ENCODE data around the gene ZNF609. TPM values are rescaled to one million over a fixed set of nuclear protein-coding genes. Genes with fewer than 3 reads are reported as not detected.

Gene ZNF609
- total and polyA plus RNA-seq, 2 experiments from 2014 or later = 12.5 to 23.0 TPM

- Histone ChIP-seq H3K27me3 (no peaks in the 10 kb centered on the region), H3K4me3 (no peak overlapping the region), H3K4me2 (no peak overlapping the region), H3K36me3 (replicated peaks; ENCODE audit: insufficient read depth, low read depth) (no peaks in the 10 kb centered on the region), H3K79me2 (peaks cover 90% of the 10 kb centered on the region), H4K20me1 (ENCODE audit: insufficient read depth, poor library complexity, severe bottlenecking) (peaks cover 31% of the 10 kb centered on the region), H2AFZ (no peak overlapping the region), H3K9me2 (replicated peaks; ENCODE audit: insufficient read depth) (no peaks in the 10 kb centered on the region), H3K4me1 (ENCODE audit: insufficient read depth) (no peaks in the 10 kb centered on the region), H3K9me3 (ENCODE audit: low read depth) (no peaks in the 10 kb centered on the region), H3K27ac (no peak overlapping the region)
- no peak for DNase-seq (ENCODE audit: low spot score)
- no peak for TF ChIP-seq CTCF (IDR thresholded peaks at IDR 0.05; ENCODE audit: poor library complexity)
- TF ChIP-seq EZH2 (IDR thresholded peaks at IDR 0.05; ENCODE audit: borderline replicate concordance) = no peak
- no peak for TF ChIP-seq EZH2phosphoT487 (IDR thresholded peaks at IDR 0.05; ENCODE audit: low read depth, severe bottlenecking, unreplicated experiment)
- WGBS (ENCODE audit: low lambda C conversion rate, missing lambda C conversion rate) = 95% methylated on average over 2 of the region's 2 CpGs
Observed at GRCh38 chr15:64474846-64475245, 14.5 kb downstream of the ZNF609 start.

- 100% methylated on average over 1 of the region's 1 CpG for WGBS (ENCODE audit: low lambda C conversion rate, missing lambda C conversion rate)
- H3K79me2 ChIP-seq = peaks cover 89% of the 10 kb centered on the region
- H2AFZ ChIP-seq = no peak overlapping the region
- H3K9me2 ChIP-seq (replicated peaks; ENCODE audit: insufficient read depth) = no peaks in the 10 kb centered on the region
- no peak overlapping the region for H3K4me3 ChIP-seq
- no peaks in the 10 kb centered on the region for H3K9me3 ChIP-seq (ENCODE audit: low read depth)
- no peak for DNase-seq (ENCODE audit: low spot score)
- no peaks in the 10 kb centered on the region for H3K36me3 ChIP-seq (replicated peaks; ENCODE audit: insufficient read depth, low read depth)
- no peaks in the 10 kb centered on the region for H3K4me1 ChIP-seq (ENCODE audit: insufficient read depth)
- H3K27me3 ChIP-seq = no peaks in the 10 kb centered on the region
- H3K4me2 ChIP-seq = no peak overlapping the region
- H3K27ac ChIP-seq = peak overlapping the region; percentile 17
- TF ChIP-seq EZH2phosphoT487 (IDR thresholded peaks at IDR 0.05; ENCODE audit: low read depth, severe bottlenecking, unreplicated experiment) = no peak
- TF ChIP-seq CTCF (IDR thresholded peaks at IDR 0.05; ENCODE audit: poor library complexity) = no peak
- TF ChIP-seq EZH2 (IDR thresholded peaks at IDR 0.05; ENCODE audit: borderline replicate concordance) = no peak
- peaks cover 25% of the 10 kb centered on the region for H4K20me1 ChIP-seq (ENCODE audit: insufficient read depth, poor library complexity, severe bottlenecking)
Observed at GRCh38 chr15:64476550-64476949, 16.2 kb downstream of the ZNF609 start.

- 4% methylated on average over 1 of the region's 1 CpG for WGBS (ENCODE audit: low lambda C conversion rate, missing lambda C conversion rate)
- TF ChIP-seq EZH2phosphoT487 (IDR thresholded peaks at IDR 0.05; ENCODE audit: low read depth, severe bottlenecking, unreplicated experiment) (no peak), EZH2 (IDR thresholded peaks at IDR 0.05; ENCODE audit: borderline replicate concordance) (no peak), CTCF (IDR thresholded peaks at IDR 0.05; ENCODE audit: poor library complexity) (no peak)
Observed at GRCh38 chr15:64478863-64479262, 18.5 kb downstream of the ZNF609 start.

GRCh38 chr15:64480891-64481290 lies 20.5 kb downstream of the ZNF609 start:
- Histone ChIP-seq H3K4me2 (no peak overlapping the region), H3K9me2 (replicated peaks; ENCODE audit: insufficient read depth) (no peaks in the 10 kb centered on the region), H3K27me3 (no peaks in the 10 kb centered on the region), H3K4me3 (no peak overlapping the region), H3K79me2 (peaks cover 85% of the 10 kb centered on the region), H3K27ac (no peak overlapping the region), H3K36me3 (replicated peaks; ENCODE audit: insufficient read depth, low read depth) (no peaks in the 10 kb centered on the region), H3K9me3 (ENCODE audit: low read depth) (no peaks in the 10 kb centered on the region), H2AFZ (no peak overlapping the region), H3K4me1 (ENCODE audit: insufficient read depth) (no peaks in the 10 kb centered on the region), H4K20me1 (ENCODE audit: insufficient read depth, poor library complexity, severe bottlenecking) (peaks cover 11% of the 10 kb centered on the region)
- WGBS (ENCODE audit: low lambda C conversion rate, missing lambda C conversion rate) = 84% methylated on average over 4 of the region's 4 CpGs
- TF ChIP-seq EZH2 (IDR thresholded peaks at IDR 0.05; ENCODE audit: borderline replicate concordance) (no peak), EZH2phosphoT487 (IDR thresholded peaks at IDR 0.05; ENCODE audit: low read depth, severe bottlenecking, unreplicated experiment) (no peak), CTCF (IDR thresholded peaks at IDR 0.05; ENCODE audit: poor library complexity) (no peak)
- DNase-seq (ENCODE audit: low spot score) = no peak

More at GRCh38 chr15:64478863-64479262, 18.5 kb downstream of the ZNF609 start:
- Histone ChIP-seq H3K27me3 (no peaks in the 10 kb centered on the region), H3K27ac (no peak overlapping the region), H4K20me1 (ENCODE audit: insufficient read depth, poor library complexity, severe bottlenecking) (peaks cover 17% of the 10 kb centered on the region), H3K4me1 (ENCODE audit: insufficient read depth) (no peaks in the 10 kb centered on the region), H3K36me3 (replicated peaks; ENCODE audit: insufficient read depth, low read depth) (no peaks in the 10 kb centered on the region), H3K9me3 (ENCODE audit: low read depth) (no peaks in the 10 kb centered on the region), H3K79me2 (peaks cover 86% of the 10 kb centered on the region), H3K4me2 (no peak overlapping the region), H3K9me2 (replicated peaks; ENCODE audit: insufficient read depth) (no peaks in the 10 kb centered on the region), H3K4me3 (no peak overlapping the region), H2AFZ (no peak overlapping the region)
- no peak for DNase-seq (ENCODE audit: low spot score)
